K562 (cell line): ENCODE measurements around the gene FGFRL1. TPM values are rescaled to one million over a fixed set of nuclear protein-coding genes. Genes with fewer than 3 reads are reported as not detected.
A peak's percentile ranks its signal among the peaks of the same experiment; 100 is the strongest.

ENCODE experiments used
- ARID1B ChIP-seq: fragments of 450-650 bp; IDR thresholded peaks from 2 replicates; pipeline ENCODE4 v1.6.1; 2016; ENCODE audit warnings: antibody characterized with exemption, mild to moderate bottlenecking, inconsistent platforms
- CHCHD3 ChIP-seq: fragments of 250-450 bp; sonication (Bioruptor Pico); IDR thresholded peaks from 2 replicates; pipeline ENCODE4 v2.1.2; 2022; ENCODE audit warnings: mild to moderate bottlenecking
- FOSL1 ChIP-seq: fragments of 200-800 bp; sonication (Bioruptor generic); conservative IDR thresholded peaks from 2 replicates; pipeline ENCODE4 v1.6.1; 2016; ENCODE audit warnings: missing genetic modification characterization, missing compliant biosample characterization
- GTF2F1 ChIP-seq: IDR thresholded peaks from 2 replicates; pipeline ENCODE4 v1.6.1; 2011; ENCODE audit warnings: low read depth, low read length, improper control_type of control experiment
- JUN ChIP-seq, 2 experiments: sonication (generic) in 1 of 2; formaldehyde crosslinking in 1 of 2; IDR thresholded peaks; 2 replicates each; pipeline versions ENCODE4 v1.6.1 to v1.8.0; 2012 to 2022; ENCODE audit warnings: borderline replicate concordance in 2 of 2, mild to moderate bottlenecking in 2 of 2, improper control_type of control experiment in 1 of 2, low read depth in 1 of 2, low read length in 1 of 2, missing genetic modification reagents in 1 of 2
- NFE2L1 ChIP-seq: fragments of 450-650 bp; IDR thresholded peaks from 2 replicates; pipeline ENCODE4 v1.6.1; 2016; ENCODE audit warnings: missing genetic modification characterization, low read depth, mild to moderate bottlenecking, missing compliant biosample characterization, moderate library complexity, borderline replicate concordance
- RBBP5 ChIP-seq: fragments of 200-600 bp; sonication (generic); IDR thresholded peaks from 2 replicates; pipeline ENCODE4 v1.6.1; 2012; ENCODE audit warnings: borderline replicate concordance, mild to moderate bottlenecking, low read length, control low read depth, inconsistent platforms; ENCODE audit not compliant: insufficient read depth, poor library complexity, severe bottlenecking
- SMAD2 ChIP-seq: fragments of 150-350 bp; IDR thresholded peaks from 2 replicates; pipeline ENCODE4 v1.6.1; 2014; ENCODE audit warnings: low read depth, mild to moderate bottlenecking, low read length
- SRSF3 ChIP-seq: fragments of 200-400 bp; formaldehyde crosslinking; IDR thresholded peaks from 2 replicates; pipeline ENCODE4 v1.6.1; 2016; ENCODE audit warnings: mild to moderate bottlenecking, low read length, moderate library complexity; ENCODE audit not compliant: insufficient read depth
- TAF1 ChIP-seq: IDR thresholded peaks from 2 replicates; pipeline ENCODE4 v1.6.1; 2011; ENCODE audit warnings: mild to moderate bottlenecking, low read length, moderate library complexity; ENCODE audit not compliant: insufficient read depth, control insufficient read depth, severe bottlenecking; ENCODE audit errors: extremely low read depth
- TAF9B ChIP-seq: fragments of 450-650 bp; IDR thresholded peaks from 2 replicates; pipeline ENCODE4 v1.6.1; 2018; ENCODE audit warnings: mild to moderate bottlenecking; ENCODE audit not compliant: partially characterized antibody
- THRAP3 ChIP-seq: fragments of 450-650 bp; IDR thresholded peaks from 2 replicates; pipeline ENCODE4 v1.6.1; 2016; ENCODE audit warnings: mild to moderate bottlenecking, inconsistent platforms, borderline replicate concordance
- polyA plus RNA-seq, 8 experiments: library from polyadenylated mRNA; depleted of rRNA in 4 of 8; stranded (reverse) in 5 of 8; unstranded in 3 of 8; fragments of >200 nt; fragmentation: Nextera tagmentation in 2 of 8; fragmentation: Illumina TruSeq in 1 of 8; extraction: Ambion mirVana in 2 of 8; extraction: Trizol in 1 of 8; gene quantifications; 2 replicates each; pipeline versions ENCODE4 v1.2.1 to v1.2.3, GENCODE V29; 2011 to 2014; ENCODE audit warnings: inconsistent platforms in 1 of 8, missing spikeins in 1 of 8
- total RNA-seq, 7 experiments: library from RNA; depleted of rRNA in 6 of 7; stranded (reverse); fragments of >200 nt in 6 of 7; fragmentation: Illumina TruSeq in 2 of 7; extraction: Trizol in 2 of 7; gene quantifications; 2 replicates each; pipeline versions ENCODE4 v1.2.1 to v1.2.3, GENCODE V29; 2011 to 2021; ENCODE audit warnings: low replicate concordance in 1 of 7
- TF ChIP-seq, protein P1 (sequence below), 2 experiments: fragments of 450-650 bp; formaldehyde crosslinking in 1 of 2; IDR thresholded peaks; 2 replicates each; pipeline versions ENCODE4 v1.4.0 to v1.6.1; 2014 to 2020; ENCODE audit warnings: mild to moderate bottlenecking in 2 of 2, borderline replicate concordance in 1 of 2, low read depth in 1 of 2
- TF ChIP-seq, protein P2 (sequence below): IDR thresholded peaks from 2 replicates; pipeline ENCODE4 v1.6.1; 2011; ENCODE audit not compliant: insufficient read length; ENCODE audit errors: extremely low read depth
- TF ChIP-seq, protein P3 (sequence below): fragments of 450-650 bp; IDR thresholded peaks from 2 replicates; pipeline ENCODE4 v1.6.1; 2017; ENCODE audit warnings: antibody characterized with exemption

The FGFRL1 gene
- total and polyA plus RNA-seq, 9 of the 15 experiments (the other 6 are each of a cell fraction or from before 2014, with no cell fraction given) = 0.34 to 49.9 (median 14.6) TPM

DNA sequence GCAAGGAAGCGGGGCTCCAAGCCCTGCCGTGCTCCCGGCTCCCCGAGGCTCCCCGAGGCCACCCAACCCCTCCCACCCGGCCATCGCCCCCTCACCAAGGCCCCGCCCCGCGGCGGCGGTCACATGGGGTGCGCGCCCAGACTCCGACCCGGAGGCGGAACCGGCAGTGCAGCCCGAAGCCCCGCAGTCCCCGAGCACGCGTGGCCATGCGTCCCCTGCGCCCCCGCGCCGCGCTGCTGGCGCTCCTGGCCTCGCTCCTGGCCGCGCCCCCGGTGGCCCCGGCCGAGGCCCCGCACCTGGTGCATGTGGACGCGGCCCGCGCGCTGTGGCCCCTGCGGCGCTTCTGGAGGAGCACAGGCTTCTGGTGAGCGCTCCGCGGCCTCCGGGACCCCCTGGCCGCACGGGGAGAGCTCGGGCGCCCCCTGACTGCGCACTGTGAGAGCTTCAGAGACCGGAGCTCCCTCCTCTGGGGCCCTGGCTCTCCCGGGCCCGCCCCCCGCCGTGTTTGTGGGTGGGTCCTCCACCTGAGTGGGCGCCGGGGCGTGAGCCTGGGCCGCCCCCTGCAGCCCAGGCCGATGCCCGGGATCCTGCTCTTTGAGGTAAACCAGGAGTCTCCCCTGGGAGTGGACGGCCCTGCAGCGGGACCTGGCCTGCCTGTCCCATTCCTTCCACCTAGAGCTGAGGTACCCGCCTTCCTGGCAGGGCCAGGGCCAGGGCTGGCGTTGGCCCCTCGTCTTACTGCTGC is 24.4 kb upstream of the FGFRL1 start, which contains the start of gene IDUA (continued):
- TF ChIP-seq, protein P1, sequence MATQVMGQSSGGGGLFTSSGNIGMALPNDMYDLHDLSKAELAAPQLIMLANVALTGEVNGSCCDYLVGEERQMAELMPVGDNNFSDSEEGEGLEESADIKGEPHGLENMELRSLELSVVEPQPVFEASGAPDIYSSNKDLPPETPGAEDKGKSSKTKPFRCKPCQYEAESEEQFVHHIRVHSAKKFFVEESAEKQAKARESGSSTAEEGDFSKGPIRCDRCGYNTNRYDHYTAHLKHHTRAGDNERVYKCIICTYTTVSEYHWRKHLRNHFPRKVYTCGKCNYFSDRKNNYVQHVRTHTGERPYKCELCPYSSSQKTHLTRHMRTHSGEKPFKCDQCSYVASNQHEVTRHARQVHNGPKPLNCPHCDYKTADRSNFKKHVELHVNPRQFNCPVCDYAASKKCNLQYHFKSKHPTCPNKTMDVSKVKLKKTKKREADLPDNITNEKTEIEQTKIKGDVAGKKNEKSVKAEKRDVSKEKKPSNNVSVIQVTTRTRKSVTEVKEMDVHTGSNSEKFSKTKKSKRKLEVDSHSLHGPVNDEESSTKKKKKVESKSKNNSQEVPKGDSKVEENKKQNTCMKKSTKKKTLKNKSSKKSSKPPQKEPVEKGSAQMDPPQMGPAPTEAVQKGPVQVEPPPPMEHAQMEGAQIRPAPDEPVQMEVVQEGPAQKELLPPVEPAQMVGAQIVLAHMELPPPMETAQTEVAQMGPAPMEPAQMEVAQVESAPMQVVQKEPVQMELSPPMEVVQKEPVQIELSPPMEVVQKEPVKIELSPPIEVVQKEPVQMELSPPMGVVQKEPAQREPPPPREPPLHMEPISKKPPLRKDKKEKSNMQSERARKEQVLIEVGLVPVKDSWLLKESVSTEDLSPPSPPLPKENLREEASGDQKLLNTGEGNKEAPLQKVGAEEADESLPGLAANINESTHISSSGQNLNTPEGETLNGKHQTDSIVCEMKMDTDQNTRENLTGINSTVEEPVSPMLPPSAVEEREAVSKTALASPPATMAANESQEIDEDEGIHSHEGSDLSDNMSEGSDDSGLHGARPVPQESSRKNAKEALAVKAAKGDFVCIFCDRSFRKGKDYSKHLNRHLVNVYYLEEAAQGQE (IDR thresholded peaks at IDR 0.05; ENCODE audit: borderline replicate concordance) = peak; percentile 81
- TF ChIP-seq, protein P1 (CRISPR knock-in tag; IDR thresholded peaks at IDR 0.05; ENCODE audit: low read depth) = peak; percentile 79
- TF ChIP-seq TAF9B = no peak
- TF ChIP-seq TAF1 = peak; percentile 48
- TF ChIP-seq ARID1B = no peak
- TF ChIP-seq SRSF3 = no peak
- TF ChIP-seq RBBP5 = peak; percentile 43
- TF ChIP-seq, protein P2, sequence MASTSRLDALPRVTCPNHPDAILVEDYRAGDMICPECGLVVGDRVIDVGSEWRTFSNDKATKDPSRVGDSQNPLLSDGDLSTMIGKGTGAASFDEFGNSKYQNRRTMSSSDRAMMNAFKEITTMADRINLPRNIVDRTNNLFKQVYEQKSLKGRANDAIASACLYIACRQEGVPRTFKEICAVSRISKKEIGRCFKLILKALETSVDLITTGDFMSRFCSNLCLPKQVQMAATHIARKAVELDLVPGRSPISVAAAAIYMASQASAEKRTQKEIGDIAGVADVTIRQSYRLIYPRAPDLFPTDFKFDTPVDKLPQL = no peak
- no peak for TF ChIP-seq THRAP3
- TF ChIP-seq CHCHD3 (CRISPR knock-in tag) = no peak
- 0 out of 2 replicates have a peak, but pooled peaks have one; percentile 21 for TF ChIP-seq JUN (IDR thresholded peaks at IDR 0.05; ENCODE audit: borderline replicate concordance, low read depth, low read length)
- no peak; the same call in 1 of the 2 replicates for TF ChIP-seq JUN (CRISPR knock-in tag; IDR thresholded peaks at IDR 0.05; ENCODE audit: borderline replicate concordance)
- TF ChIP-seq, protein P3, sequence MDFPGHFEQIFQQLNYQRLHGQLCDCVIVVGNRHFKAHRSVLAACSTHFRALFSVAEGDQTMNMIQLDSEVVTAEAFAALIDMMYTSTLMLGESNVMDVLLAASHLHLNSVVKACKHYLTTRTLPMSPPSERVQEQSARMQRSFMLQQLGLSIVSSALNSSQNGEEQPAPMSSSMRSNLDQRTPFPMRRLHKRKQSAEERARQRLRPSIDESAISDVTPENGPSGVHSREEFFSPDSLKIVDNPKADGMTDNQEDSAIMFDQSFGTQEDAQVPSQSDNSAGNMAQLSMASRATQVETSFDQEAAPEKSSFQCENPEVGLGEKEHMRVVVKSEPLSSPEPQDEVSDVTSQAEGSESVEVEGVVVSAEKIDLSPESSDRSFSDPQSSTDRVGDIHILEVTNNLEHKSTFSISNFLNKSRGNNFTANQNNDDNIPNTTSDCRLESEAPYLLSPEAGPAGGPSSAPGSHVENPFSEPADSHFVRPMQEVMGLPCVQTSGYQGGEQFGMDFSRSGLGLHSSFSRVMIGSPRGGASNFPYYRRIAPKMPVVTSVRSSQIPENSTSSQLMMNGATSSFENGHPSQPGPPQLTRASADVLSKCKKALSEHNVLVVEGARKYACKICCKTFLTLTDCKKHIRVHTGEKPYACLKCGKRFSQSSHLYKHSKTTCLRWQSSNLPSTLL = no peak
- TF ChIP-seq GTF2F1 = no peak
- no peak for TF ChIP-seq NFE2L1
- no peak for TF ChIP-seq SMAD2
- TF ChIP-seq FOSL1 (tag) = 0 out of 2 replicates have a peak, but pooled peaks have one; percentile 22
